SK-N-SH (cell line): ENCODE data around the gene RCSD1. TPM values are rescaled to one million over a fixed set of nuclear protein-coding genes. Genes with fewer than 3 reads are reported as not detected.

Experiments
- CTCF ChIA-PET: fragments of 300-600, 350-600 bp; formaldehyde crosslinking; extraction: SDS; loops from one replicate; lab custom pipeline; 2021; lab: Yijun Ruan, JAX
- POLR2A ChIA-PET: fragments of 350-600 bp; sonication (Branson Sonifier 250); formaldehyde crosslinking; extraction: SDS; loops from one replicate; lab custom pipeline; 2020; ENCODE audit warnings: antibody characterized with exemption, inconsistent platforms; lab: Yijun Ruan, JAX
- DNase-seq: peaks from one replicate; pipeline ENCODE4 v3.0.0; 2012
- H2AFZ ChIP-seq: fragments of 200-600 bp; sonication (generic); 2 replicates; pipeline ENCODE4 v1.8.1; 2016; ENCODE audit warnings: antibody characterized with exemption, mild to moderate bottlenecking, low read depth
- H3F3A ChIP-seq: fragments of 200-600 bp; sonication (generic); replicated peaks from 2 replicates; pipeline ENCODE3; 2016; ENCODE audit warnings: antibody characterized with exemption, mild to moderate bottlenecking; ENCODE audit not compliant: insufficient read depth
- H3K27ac ChIP-seq, 2 experiments: fragments of 200-500 bp in 1 of 2; fragments of 200-600 bp in 1 of 2; sonication (Bioruptor generic) in 1 of 2; sonication (generic), shearing (Covaris generic) in 1 of 2; 2 replicates each; pipeline versions ENCODE4 v1.5.1 to v1.6.1; 2014 to 2016; ENCODE audit warnings: low read depth in 2 of 2, inconsistent platforms in 1 of 2, low read length in 1 of 2, mild to moderate bottlenecking in 1 of 2, mixed read lengths in 1 of 2
- H3K27me3 ChIP-seq: fragments of 200-600 bp; sonication (generic), shearing (Covaris generic); 2 replicates; pipeline ENCODE4 v1.6.1; 2016; ENCODE audit warnings: mixed run types; ENCODE audit not compliant: insufficient read depth
- H3K36me3 ChIP-seq, 2 experiments: fragments of 200-500 bp in 1 of 2; fragments of 200-600 bp in 1 of 2; sonication (Bioruptor generic) in 1 of 2; sonication (generic) in 1 of 2; replicated peaks in 1 of 2; 2 replicates each; pipeline versions ENCODE3 to v1.5.1; 2014 to 2016; ENCODE audit warnings: low read length in 1 of 2, mild to moderate bottlenecking in 1 of 2; ENCODE audit not compliant: insufficient read depth in 2 of 2, control insufficient read depth in 1 of 2
- H3K4me1 ChIP-seq, 2 experiments: fragments of 200-500 bp in 1 of 2; fragments of 200-600 bp in 1 of 2; sonication (Bioruptor generic) in 1 of 2; sonication (generic), shearing (Covaris generic) in 1 of 2; 2 replicates each; pipeline versions ENCODE4 v1.5.1 to v1.6.1; 2014 to 2016; ENCODE audit warnings: low read depth in 1 of 2, low read length in 1 of 2, mixed run types in 1 of 2; ENCODE audit not compliant: insufficient read depth in 2 of 2, control insufficient read depth in 1 of 2
- H3K4me2 ChIP-seq: fragments of 200-600 bp; sonication (generic), shearing (Covaris generic); 2 replicates; pipeline ENCODE4 v1.6.1; 2017; ENCODE audit warnings: mixed run types
- H3K4me3 ChIP-seq, 2 experiments: fragments of 200-500 bp in 1 of 2; fragments of 200-600 bp in 1 of 2; sonication (Bioruptor generic) in 1 of 2; sonication (generic), shearing (Covaris generic) in 1 of 2; 2 replicates each; pipeline versions ENCODE4 v1.5.1 to v1.8.1; 2014 to 2016; ENCODE audit warnings: low read depth in 2 of 2, inconsistent platforms in 1 of 2, low read length in 1 of 2, mild to moderate bottlenecking in 1 of 2, mixed read lengths in 1 of 2, moderate library complexity in 1 of 2
- H3K79me2 ChIP-seq: fragments of 200-600 bp; sonication (generic); 2 replicates; pipeline ENCODE4 v1.8.1; 2017; ENCODE audit warnings: mild to moderate bottlenecking; ENCODE audit not compliant: insufficient read depth
- H3K9ac ChIP-seq: fragments of 200-600 bp; sonication (generic); 2 replicates; pipeline ENCODE4 v1.6.1; 2017; ENCODE audit warnings: mixed run types
- H3K9me2 ChIP-seq: fragments of 200-600 bp; sonication (generic); 2 replicates; pipeline ENCODE4 v1.6.1; 2017; ENCODE audit warnings: mixed run types
- H3K9me3 ChIP-seq: fragments of 200-600 bp; sonication (generic); 2 replicates; pipeline ENCODE4 v1.6.1; 2017; ENCODE audit warnings: mixed run types, mild to moderate bottlenecking, moderate library complexity
- H4K20me1 ChIP-seq: fragments of 200-600 bp; sonication (generic); 2 replicates; pipeline ENCODE4 v1.6.1; 2017; ENCODE audit warnings: mild to moderate bottlenecking, mixed run types; ENCODE audit not compliant: insufficient read depth
- EP300 ChIP-seq, 2 experiments: IDR thresholded peaks; 2 replicates each; pipeline versions ENCODE4 v1.4.0 to v1.6.1; 2012; ENCODE audit warnings: borderline replicate concordance in 1 of 2, low read depth in 1 of 2, low read length in 1 of 2
- FOSL2 ChIP-seq: IDR thresholded peaks from 2 replicates; pipeline ENCODE4 v1.4.0; 2012; ENCODE audit warnings: low read depth, mild to moderate bottlenecking, moderate library complexity, borderline replicate concordance
- FOXJ3 ChIP-seq: sonication (generic); formaldehyde crosslinking; IDR thresholded peaks from 2 replicates; pipeline ENCODE4 v1.5.1; 2020; ENCODE audit warnings: mild to moderate bottlenecking, missing genetic modification reagents
- IRF3 ChIP-seq: fragments of 150-350 bp; IDR thresholded peaks from 2 replicates; pipeline ENCODE4 v1.6.1; 2016; ENCODE audit warnings: mild to moderate bottlenecking, low read depth, low read length
- JUND ChIP-seq: IDR thresholded peaks from 2 replicates; pipeline ENCODE4 v1.4.0; 2012
- MAX ChIP-seq: IDR thresholded peaks from 2 replicates; pipeline ENCODE4 v1.4.0; 2012; ENCODE audit warnings: low read depth
- MXI1 ChIP-seq: IDR thresholded peaks from 2 replicates; pipeline ENCODE4 v1.6.1; 2012; ENCODE audit warnings: mild to moderate bottlenecking, low read depth, low read length, improper control_type of control experiment
- NFIC ChIP-seq: IDR thresholded peaks from 2 replicates; pipeline ENCODE4 v1.4.0; 2012; ENCODE audit warnings: borderline replicate concordance
- POLR2AphosphoS5 ChIP-seq: IDR thresholded peaks from 2 replicates; pipeline ENCODE4 v1.6.1; 2012; ENCODE audit warnings: low read depth, low read length
- RCOR1 ChIP-seq: fragments of 150-350 bp; IDR thresholded peaks from 2 replicates; pipeline ENCODE4 v1.6.1; 2017; ENCODE audit warnings: antibody characterized with exemption, low read length
- TCF12 ChIP-seq: IDR thresholded peaks from 2 replicates; pipeline ENCODE4 v1.4.0; 2012
- USF2 ChIP-seq: fragments of 150-350 bp; IDR thresholded peaks from 2 replicates; pipeline ENCODE4 v1.6.1; 2017; ENCODE audit warnings: antibody characterized with exemption, low read length, low read depth, borderline replicate concordance
- ZBTB33 ChIP-seq: IDR thresholded peaks from 2 replicates; pipeline ENCODE4 v1.4.0; 2012; ENCODE audit warnings: low read depth, borderline replicate concordance
- WGBS: methylation state at CpG from one replicate; pipeline ENCODE4 v1.1.6; 2017; ENCODE audit warnings: low lambda C conversion rate; 5-methylcytosine and 5-hydroxymethylcytosine counted together
- polyA plus RNA-seq, 3 experiments: library from polyadenylated mRNA; depleted of rRNA; stranded (reverse); fragments of >200 nt; gene quantifications; 2 replicates each; pipeline ENCODE4 v1.2.3, GENCODE V29; 2012
- TF ChIP-seq, protein P1 (sequence below): fragments of 200-600 bp; sonication (generic); IDR thresholded peaks from 2 replicates; pipeline ENCODE4 v1.6.1; 2017; ENCODE audit warnings: antibody characterized with exemption, mild to moderate bottlenecking, moderate library complexity

The RCSD1 gene
- polyA plus RNA-seq, 1 of the 3 experiments (the other 2 are of a cell fraction), result 0.02 TPM

- no peaks in the 10 kb centered on the region for H4K20me1 ChIP-seq
- peaks cover 8% of the 10 kb centered on the region; the same call in 1 of the 2 replicates for H3K27me3 ChIP-seq
- peaks cover 0 to 5% of the 10 kb centered on the region in 2 experiments; a peak in 1 of 4 replicates for H3K4me1 ChIP-seq
- no peak for DNase-seq
- no peaks in the 10 kb centered on the region for H3K79me2 ChIP-seq
- ChIA-PET POLR2A (no interaction called here), CTCF (no interaction called here)
- H3K4me2 ChIP-seq, result no peak overlapping the region
- no peak overlapping the region for H3K4me3 ChIP-seq
- H2AFZ ChIP-seq, result no peak overlapping the region
- no peak overlapping the region for H3K9ac ChIP-seq
- H3K9me2 ChIP-seq, result no peaks in the 10 kb centered on the region
- no peaks in the 10 kb centered on the region for H3K9me3 ChIP-seq
- H3F3A ChIP-seq, result peaks cover 7% of the 10 kb centered on the region
- no peaks in the 10 kb centered on the region for H3K36me3 ChIP-seq
- WGBS, result 90% methylated on average over 3 of the region's 3 CpGs
- TF ChIP-seq TCF12 (no peak), NFIC (no peak), POLR2AphosphoS5 (no peak), JUND (no peak), ZBTB33 (no peak), MXI1 (no peak), USF2 (no peak), MAX (no peak), IRF3 (no peak), EP300 (IDR thresholded peaks at IDR 0.05; ENCODE audit: borderline replicate concordance in 1 of 2, low read depth in 1 of 2, low read length in 1 of 2) (no peak), RCOR1 (no peak), FOXJ3 (CRISPR knock-in tag) (no peak), FOSL2 (no peak)
- TF ChIP-seq, protein P1, sequence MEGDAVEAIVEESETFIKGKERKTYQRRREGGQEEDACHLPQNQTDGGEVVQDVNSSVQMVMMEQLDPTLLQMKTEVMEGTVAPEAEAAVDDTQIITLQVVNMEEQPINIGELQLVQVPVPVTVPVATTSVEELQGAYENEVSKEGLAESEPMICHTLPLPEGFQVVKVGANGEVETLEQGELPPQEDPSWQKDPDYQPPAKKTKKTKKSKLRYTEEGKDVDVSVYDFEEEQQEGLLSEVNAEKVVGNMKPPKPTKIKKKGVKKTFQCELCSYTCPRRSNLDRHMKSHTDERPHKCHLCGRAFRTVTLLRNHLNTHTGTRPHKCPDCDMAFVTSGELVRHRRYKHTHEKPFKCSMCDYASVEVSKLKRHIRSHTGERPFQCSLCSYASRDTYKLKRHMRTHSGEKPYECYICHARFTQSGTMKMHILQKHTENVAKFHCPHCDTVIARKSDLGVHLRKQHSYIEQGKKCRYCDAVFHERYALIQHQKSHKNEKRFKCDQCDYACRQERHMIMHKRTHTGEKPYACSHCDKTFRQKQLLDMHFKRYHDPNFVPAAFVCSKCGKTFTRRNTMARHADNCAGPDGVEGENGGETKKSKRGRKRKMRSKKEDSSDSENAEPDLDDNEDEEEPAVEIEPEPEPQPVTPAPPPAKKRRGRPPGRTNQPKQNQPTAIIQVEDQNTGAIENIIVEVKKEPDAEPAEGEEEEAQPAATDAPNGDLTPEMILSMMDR, result no peak
- no peak overlapping the region for H3K27ac ChIP-seq
Observed at GRCh38 chr1:167711797-167712196, 81.8 kb downstream of the RCSD1 start.
